GM12874 (cell line): ENCODE results near the gene SAMHD1.

Source experiments
- TF ChIP-seq, protein P1 (sequence below): IDR thresholded peaks from 2 replicates; pipeline ENCODE4 v1.5.1; 2011; ENCODE audit warnings: low read depth, mild to moderate bottlenecking, control low read depth, low read length, moderate library complexity; ENCODE audit not compliant: insufficient read depth

SAMHD1 gene

DNA sequence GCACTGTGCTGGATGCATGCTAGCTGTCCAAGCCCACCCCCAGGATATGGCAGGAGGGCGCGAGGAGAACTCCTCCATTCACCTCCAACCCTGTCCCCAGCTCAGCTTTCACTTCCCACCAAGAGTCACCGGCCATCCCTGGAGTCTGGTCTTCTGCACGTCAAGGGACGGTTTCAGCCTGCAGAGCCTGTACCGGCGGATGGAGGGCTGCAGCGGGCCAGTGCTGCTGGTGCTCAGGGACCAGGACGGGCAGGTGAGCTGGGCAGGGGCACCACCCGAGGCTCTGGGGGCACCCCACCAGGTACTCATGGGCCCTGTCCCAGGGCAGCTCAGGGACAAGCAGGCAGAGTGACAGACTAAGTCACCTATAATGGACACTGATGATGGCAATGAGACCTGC lies 72.6 kb downstream of the SAMHD1 start:
- TF ChIP-seq, protein P1, sequence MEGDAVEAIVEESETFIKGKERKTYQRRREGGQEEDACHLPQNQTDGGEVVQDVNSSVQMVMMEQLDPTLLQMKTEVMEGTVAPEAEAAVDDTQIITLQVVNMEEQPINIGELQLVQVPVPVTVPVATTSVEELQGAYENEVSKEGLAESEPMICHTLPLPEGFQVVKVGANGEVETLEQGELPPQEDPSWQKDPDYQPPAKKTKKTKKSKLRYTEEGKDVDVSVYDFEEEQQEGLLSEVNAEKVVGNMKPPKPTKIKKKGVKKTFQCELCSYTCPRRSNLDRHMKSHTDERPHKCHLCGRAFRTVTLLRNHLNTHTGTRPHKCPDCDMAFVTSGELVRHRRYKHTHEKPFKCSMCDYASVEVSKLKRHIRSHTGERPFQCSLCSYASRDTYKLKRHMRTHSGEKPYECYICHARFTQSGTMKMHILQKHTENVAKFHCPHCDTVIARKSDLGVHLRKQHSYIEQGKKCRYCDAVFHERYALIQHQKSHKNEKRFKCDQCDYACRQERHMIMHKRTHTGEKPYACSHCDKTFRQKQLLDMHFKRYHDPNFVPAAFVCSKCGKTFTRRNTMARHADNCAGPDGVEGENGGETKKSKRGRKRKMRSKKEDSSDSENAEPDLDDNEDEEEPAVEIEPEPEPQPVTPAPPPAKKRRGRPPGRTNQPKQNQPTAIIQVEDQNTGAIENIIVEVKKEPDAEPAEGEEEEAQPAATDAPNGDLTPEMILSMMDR: no peak

DNA sequence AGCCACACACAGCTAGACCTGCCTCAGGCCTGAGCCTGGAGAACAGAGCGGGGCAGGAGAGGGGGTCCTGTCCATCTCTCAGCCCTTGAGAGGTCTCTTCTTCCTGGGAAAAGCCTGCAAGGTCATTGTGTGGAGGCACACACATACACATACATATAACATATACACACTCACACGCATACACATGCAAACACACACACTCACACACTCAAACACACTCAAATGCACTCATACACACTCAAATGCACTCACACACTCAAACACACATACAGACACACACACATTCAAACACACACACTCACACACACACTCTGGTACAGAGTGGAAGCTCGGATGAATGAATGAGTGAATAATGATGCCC lies 75.1 kb downstream of the SAMHD1 start:
- TF ChIP-seq, protein P1: no peak

DNA sequence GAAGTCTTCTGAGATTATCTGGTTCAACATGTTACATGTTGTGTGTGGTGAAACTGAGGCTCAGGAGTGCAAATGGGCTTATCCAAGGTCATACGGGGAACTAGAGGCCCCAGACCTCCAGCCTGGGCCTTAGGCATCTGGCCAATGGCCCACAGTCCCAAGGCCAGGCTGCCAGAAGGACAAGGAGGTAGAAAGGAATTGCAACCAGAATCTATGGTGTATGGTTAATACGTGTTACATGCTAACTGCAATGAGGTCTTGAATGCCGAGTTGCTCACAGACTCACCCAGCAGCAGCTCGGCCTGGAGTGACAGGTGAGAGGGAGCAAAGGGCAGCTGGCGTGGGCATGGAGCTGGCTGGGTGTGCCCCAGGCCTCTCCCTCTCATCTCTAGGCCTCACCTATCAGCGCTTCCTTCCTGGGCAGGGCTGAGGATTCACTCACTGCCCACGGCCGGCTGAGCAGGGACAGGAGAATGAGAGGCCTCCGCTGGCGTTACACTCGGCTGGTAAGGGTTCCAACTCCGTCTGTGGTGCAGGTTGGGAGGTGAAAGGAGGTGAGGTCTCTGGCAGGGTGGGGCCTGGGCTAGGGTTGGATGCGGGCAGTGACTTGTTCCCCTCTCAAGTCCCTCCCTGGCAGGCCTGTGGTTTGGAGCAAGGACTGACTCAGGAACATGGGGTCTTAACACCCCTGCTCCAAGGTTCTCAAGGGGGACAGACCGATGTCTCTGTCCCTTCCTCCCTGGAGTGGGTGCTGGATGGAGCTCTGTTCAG lies 75.6 kb downstream of the SAMHD1 start, which contains the start of gene TLDC2:
Gene TLDC2, plus strand, starts transcription at position 437 of the 771 bp plus-strand sequence. Its CDS starts 37 bp downstream, at position 474.
- TF ChIP-seq, protein P1: no peak

GRCh38 chr20:36873498-36874189 lies 77.9 kb downstream of the SAMHD1 start:
- TF ChIP-seq, protein P1: no peak

DNA sequence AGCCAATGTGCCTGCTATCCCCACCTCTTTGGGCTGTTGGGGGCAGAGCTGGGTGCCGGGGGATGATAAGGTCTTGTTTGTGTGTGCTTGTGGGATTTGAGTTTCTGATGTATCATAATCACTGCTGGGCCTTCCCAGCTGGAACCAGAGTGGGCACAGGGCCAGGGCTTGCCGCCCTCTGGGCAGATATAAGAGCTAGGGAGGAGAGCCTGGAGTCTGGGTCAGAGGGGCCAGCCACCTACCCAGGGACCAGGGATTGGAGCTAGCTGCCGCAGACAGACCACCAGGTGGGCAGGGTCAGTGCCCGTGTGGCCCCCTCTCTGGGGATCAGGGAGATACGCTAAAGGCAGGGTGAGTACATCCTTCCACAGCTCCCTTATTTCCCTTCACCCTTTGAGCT lies 78.7 kb downstream of the SAMHD1 start:
- TF ChIP-seq, protein P1: no peak

DNA sequence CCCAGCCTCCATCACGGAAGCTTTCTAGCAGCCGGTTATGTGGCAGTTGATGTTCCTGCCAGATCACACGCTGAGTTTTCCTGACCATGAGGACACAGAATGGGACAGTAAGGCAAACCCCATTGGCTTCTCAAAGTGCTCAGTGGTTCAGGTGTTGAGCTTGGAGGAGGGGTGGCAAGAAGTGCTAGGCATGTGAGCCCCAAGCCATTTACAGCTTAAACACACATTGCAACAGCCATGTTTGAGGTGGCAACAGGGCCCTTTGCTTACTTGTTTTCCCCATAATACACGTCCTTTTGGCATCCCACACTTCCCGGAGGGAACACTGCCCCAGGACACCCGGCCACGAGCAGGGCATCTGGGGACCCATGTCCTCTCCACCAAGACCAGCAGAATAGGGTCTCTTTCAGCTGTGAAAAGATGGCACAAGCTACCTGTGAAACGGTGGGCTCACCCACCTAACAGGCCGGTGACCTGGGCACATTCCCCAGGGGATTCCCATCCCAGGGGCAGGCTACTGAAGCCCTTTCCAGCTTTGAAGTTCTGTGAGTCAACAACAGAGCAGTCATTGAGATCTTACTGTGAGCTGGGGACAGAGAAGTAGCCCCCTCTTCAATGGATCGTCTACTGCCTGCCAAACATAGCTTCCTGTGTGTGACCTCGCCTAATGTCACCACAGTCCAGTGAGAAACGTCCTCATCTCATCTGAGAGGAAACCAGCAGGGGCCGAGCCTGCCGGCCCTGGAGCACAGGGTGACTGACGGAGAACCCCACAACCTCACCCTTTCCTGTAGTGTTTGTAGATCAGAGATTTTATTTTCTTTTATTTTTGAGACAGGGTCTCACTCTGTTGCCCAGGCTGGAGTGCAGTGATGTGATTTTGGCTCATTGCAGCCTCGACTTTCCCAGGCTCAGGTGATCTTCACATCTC lies 79.6 kb downstream of the SAMHD1 start:
- TF ChIP-seq, protein P1: no peak
